ENCODE measurements around the gene FOXP1. TPM values are rescaled to one million over a fixed set of nuclear protein-coding genes. Genes with fewer than 3 reads are reported as not detected.
A peak's percentile ranks its signal among the peaks of the same experiment; 100 is the strongest.

The FOXP1 gene
- total RNA-seq, 2 experiments from 2014 or later = 493 to 508 TPM

DNA sequence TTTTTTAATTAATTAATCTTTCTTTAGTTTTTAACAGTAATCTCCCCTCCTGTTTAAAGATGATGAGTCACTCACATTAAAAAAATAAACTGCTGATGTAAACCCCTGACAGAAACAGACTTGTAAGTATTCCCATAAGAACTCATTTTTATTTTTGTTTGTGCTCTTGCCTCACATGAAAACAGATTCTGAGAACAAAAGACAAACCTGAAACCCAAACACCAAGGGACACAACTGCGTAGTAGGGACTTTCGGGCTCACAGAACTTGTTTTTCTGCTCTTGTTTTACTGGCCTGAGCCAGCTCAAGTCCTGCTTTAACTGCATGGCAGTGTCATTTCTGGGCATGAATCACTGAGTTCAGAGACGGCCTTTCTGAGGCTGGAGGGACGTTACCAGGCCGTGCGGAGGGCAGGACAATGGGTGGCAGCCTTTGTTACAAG is 600.8 kb downstream of the FOXP1 start:
- Histone ChIP-seq H3K9me3 (ENCODE audit: control insufficient read depth in 1 of 2, insufficient read depth in 1 of 2, low read length in 2 of 2) (no peaks in the 10 kb centered on the region), H3K4me1 (ENCODE audit: insufficient read depth, low read length) (peaks cover 10% of the 10 kb centered on the region), H3K36me3 (ENCODE audit: insufficient read depth, low read length) (peaks cover 75% of the 10 kb centered on the region), H3K4me3 (ENCODE audit: low read length) (no peak overlapping the region), H3K27me3 (ENCODE audit: control insufficient read depth in 1 of 2, insufficient read depth in 2 of 2, low read length in 2 of 2) (no peaks in the 10 kb centered on the region), H3K27ac (ENCODE audit: low read depth in 1 of 2, low read length in 2 of 2) (peak overlapping the region; percentile 37 to 41)
- Mint-ChIP-seq H3K4me3 (peak overlapping the region; percentile 20), H3K36me3 (ENCODE audit: low read depth) (peaks cover 100% of the 10 kb centered on the region), H3K4me1 (ENCODE audit: low read depth) (peaks cover 84% of the 10 kb centered on the region), H3K27me3 (no peaks in the 10 kb centered on the region), H3K9me3 (no peaks in the 10 kb centered on the region), H3K27ac (peak overlapping the region; percentile 91)
- intact Hi-C loops (cut with DNase I, micrococcal nuclease) = no loop called here
- TF ChIP-seq, protein P1, sequence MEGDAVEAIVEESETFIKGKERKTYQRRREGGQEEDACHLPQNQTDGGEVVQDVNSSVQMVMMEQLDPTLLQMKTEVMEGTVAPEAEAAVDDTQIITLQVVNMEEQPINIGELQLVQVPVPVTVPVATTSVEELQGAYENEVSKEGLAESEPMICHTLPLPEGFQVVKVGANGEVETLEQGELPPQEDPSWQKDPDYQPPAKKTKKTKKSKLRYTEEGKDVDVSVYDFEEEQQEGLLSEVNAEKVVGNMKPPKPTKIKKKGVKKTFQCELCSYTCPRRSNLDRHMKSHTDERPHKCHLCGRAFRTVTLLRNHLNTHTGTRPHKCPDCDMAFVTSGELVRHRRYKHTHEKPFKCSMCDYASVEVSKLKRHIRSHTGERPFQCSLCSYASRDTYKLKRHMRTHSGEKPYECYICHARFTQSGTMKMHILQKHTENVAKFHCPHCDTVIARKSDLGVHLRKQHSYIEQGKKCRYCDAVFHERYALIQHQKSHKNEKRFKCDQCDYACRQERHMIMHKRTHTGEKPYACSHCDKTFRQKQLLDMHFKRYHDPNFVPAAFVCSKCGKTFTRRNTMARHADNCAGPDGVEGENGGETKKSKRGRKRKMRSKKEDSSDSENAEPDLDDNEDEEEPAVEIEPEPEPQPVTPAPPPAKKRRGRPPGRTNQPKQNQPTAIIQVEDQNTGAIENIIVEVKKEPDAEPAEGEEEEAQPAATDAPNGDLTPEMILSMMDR (IDR thresholded peaks at IDR 0.05) = no peak
- CTCF ChIA-PET = no interaction called here
- ATAC-seq (ENCODE audit: poor library complexity) = peak; percentile 12
- POLR2A ChIA-PET = interaction anchor here (0.6 kb wide), 1 partner anchor 43 kb away, joined by 3 read pairs; no protein-coding TSS in a partner anchor
- DNase-seq = peak in 4 of 14 experiments; percentile 3 to 62 (median 34)

- H3K9me3 ChIP-seq (ENCODE audit: control insufficient read depth in 1 of 2, insufficient read depth in 1 of 2, low read length in 2 of 2) = no peaks in the 10 kb centered on the region
- Mint-ChIP-seq H3K27me3 (no peaks in the 10 kb centered on the region), H3K36me3 (ENCODE audit: low read depth) (peaks cover 100% of the 10 kb centered on the region), H3K9me3 (no peaks in the 10 kb centered on the region), H3K27ac (peak overlapping the region; percentile 91), H3K4me3 (peak overlapping the region; percentile 46), H3K4me1 (ENCODE audit: low read depth) (peaks cover 82% of the 10 kb centered on the region)
- ATAC-seq (ENCODE audit: poor library complexity) (no peak), DNase-seq (no peak)
- ChIA-PET POLR2A (interaction anchor here (0.6 kb wide), 1 partner anchor 44 kb away, joined by 3 read pairs; no protein-coding TSS in a partner anchor), CTCF (no interaction called here)
- intact Hi-C loops (cut with DNase I, micrococcal nuclease) = no loop called here
- peak overlapping the region; percentile 15 to 41 for H3K27ac ChIP-seq (ENCODE audit: low read depth in 1 of 2, low read length in 2 of 2)
- peaks cover 75% of the 10 kb centered on the region for H3K36me3 ChIP-seq (ENCODE audit: insufficient read depth, low read length)
- TF ChIP-seq, protein P1 (IDR thresholded peaks at IDR 0.05) = no peak
- H3K4me3 ChIP-seq (ENCODE audit: low read length) = no peak overlapping the region
- peaks cover 10% of the 10 kb centered on the region for H3K4me1 ChIP-seq (ENCODE audit: insufficient read depth, low read length)
- H3K27me3 ChIP-seq (ENCODE audit: control insufficient read depth in 1 of 2, insufficient read depth in 2 of 2, low read length in 2 of 2) = no peaks in the 10 kb centered on the region
Measured at GRCh38 chr3:70982284-70982683, 601.2 kb downstream of the FOXP1 start.

GRCh38 chr3:70981231-70981880 is 602.2 kb downstream of the FOXP1 start:
- peaks cover 75% of the 10 kb centered on the region for H3K36me3 ChIP-seq (ENCODE audit: insufficient read depth, low read length)
- Mint-ChIP-seq H3K36me3 (ENCODE audit: low read depth) (peaks cover 100% of the 10 kb centered on the region), H3K4me1 (ENCODE audit: low read depth) (peaks cover 79% of the 10 kb centered on the region), H3K9me3 (no peaks in the 10 kb centered on the region), H3K27me3 (no peaks in the 10 kb centered on the region), H3K27ac (peak overlapping the region; percentile 91), H3K4me3 (peak overlapping the region; percentile 26)
- H3K4me3 ChIP-seq (ENCODE audit: low read length) = no peak overlapping the region
- no peaks in the 10 kb centered on the region for H3K27me3 ChIP-seq (ENCODE audit: control insufficient read depth in 1 of 2, insufficient read depth in 2 of 2, low read length in 2 of 2)
- H3K4me1 ChIP-seq (ENCODE audit: insufficient read depth, low read length) = peaks cover 10% of the 10 kb centered on the region
- no peaks in the 10 kb centered on the region for H3K9me3 ChIP-seq (ENCODE audit: control insufficient read depth in 1 of 2, insufficient read depth in 1 of 2, low read length in 2 of 2)
- TF ChIP-seq, protein P1 (IDR thresholded peaks at IDR 0.05) = no peak
- ATAC-seq (ENCODE audit: poor library complexity) = no peak
- intact Hi-C loops (cut with DNase I, micrococcal nuclease) = no loop called here
- CTCF ChIA-PET = interaction anchor here (0.9 kb wide), 1 partner anchor 14 kb away, joined by 4 read pairs; no protein-coding TSS in a partner anchor
- POLR2A ChIA-PET = no interaction called here
- H3K27ac ChIP-seq (ENCODE audit: low read depth in 1 of 2, low read length in 2 of 2) = peak overlapping the region in 1 of 2 donors; percentile 6
- DNase-seq = no peak
